GM18858 (cell line): ENCODE data around the gene SSRP1.
"Not testable (repeated sequence)": the region's sequence is repeated elsewhere in the genome, so short reads cannot be mapped to it uniquely, and the experiment has no call there.

Source experiments
- ATAC-seq: cut with Tn5 transposase; IDR thresholded peaks from one replicate; pipeline ENCODE4 v1.9.1; 2021; ENCODE audit not compliant: unreplicated experiment

SSRP1 gene

DNA sequence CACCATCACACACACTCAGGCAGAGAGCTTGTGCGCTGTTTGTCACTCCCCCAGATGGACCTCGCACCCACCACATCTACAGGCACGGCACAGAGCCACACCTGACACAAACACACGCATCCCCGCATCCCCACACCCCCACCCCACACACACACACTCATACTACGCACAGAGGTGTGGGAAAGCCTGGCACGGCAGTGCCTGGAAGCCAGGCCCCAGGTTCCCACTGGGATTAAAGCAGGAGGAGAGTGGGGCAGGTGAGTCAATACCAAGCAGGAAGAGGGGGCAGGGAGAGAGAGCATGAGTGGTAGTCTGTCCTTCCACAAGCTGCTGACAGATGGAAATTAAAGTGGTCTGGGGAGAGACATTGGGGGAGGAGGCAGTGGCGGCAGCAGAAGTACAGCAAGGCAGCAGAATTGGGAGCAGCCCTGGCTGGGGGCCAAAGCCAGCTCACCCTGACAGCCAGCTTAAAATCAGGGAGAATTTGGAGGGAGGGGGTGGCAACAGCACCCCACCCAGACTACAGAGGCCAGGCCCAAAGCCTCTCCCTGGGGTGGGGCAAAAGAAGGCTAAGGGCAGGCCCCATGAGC is 31.6 kb downstream of the SSRP1 start:
- ATAC-seq = no peak

- ATAC-seq = no peak
Observed at GRCh38 chr11:57303280-57303989, 32.3 kb downstream of the SSRP1 start.

GRCh38 chr11:57302489-57302888 is 33.2 kb downstream of the SSRP1 start:
- no peak for ATAC-seq

DNA sequence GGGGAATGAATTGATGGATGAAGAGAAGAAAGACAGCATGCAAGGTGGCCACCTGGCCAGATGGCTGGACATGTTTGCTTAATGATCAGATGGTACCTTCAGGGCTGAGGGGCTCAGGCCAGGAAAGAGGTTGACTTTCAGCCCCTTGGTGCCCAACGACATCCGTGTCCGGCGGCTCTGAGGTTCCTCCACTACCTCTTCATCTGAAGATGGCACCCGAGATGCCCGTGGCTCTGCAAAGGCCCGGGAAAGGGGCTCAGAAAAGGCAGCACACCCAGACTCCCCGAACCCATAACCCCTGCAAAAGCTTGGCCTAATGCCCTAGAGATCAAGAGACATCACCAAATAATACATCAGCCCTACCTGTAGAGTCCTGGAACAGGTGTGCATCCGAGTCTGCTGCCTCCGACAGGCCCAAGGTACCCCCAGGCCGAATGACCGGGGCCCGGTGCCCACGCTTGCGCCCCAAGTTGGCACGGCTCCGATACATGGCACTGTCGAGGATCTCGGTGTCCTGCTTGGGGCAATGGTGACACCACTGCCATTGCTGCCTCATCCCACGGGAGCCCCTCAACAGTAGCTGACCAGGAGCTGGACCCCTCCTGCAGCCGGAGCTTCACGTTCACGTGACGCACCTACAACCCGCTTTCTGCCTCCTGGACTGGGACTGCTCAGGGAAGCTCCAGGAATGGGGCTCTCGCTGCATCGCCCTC is 33.8 kb downstream of the SSRP1 start:
- ATAC-seq = no peak

DNA sequence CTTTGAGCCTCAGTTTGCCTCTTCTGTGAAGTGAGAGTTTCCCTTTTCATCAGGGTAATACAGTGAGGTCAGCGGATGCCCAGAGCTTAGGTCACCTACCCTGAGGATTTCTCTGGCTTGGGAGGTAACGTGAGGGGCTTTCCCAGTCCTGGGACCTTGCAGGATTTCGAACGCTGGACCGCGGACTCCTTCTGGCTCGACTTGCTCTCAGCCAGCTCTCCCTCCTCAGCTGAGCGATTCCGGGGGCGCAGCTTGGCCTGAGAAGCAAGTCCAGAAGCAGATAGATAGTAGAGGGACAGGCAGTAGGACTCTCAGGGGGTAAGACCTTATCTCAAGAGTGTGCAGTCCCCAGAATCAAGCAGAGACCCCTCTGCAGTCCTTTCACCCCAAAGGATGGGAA is 34.9 kb downstream of the SSRP1 start:
- no peak for ATAC-seq

- no peak for ATAC-seq
Observed at GRCh38 chr11:57299150-57299737, 36.4 kb downstream of the SSRP1 start.

- no peak for ATAC-seq
Observed at GRCh38 chr11:57297221-57297620, 38.5 kb downstream of the SSRP1 start.

- ATAC-seq = not testable (repeated sequence)
Observed at GRCh38 chr11:57296205-57296604, 39.5 kb downstream of the SSRP1 start.

DNA sequence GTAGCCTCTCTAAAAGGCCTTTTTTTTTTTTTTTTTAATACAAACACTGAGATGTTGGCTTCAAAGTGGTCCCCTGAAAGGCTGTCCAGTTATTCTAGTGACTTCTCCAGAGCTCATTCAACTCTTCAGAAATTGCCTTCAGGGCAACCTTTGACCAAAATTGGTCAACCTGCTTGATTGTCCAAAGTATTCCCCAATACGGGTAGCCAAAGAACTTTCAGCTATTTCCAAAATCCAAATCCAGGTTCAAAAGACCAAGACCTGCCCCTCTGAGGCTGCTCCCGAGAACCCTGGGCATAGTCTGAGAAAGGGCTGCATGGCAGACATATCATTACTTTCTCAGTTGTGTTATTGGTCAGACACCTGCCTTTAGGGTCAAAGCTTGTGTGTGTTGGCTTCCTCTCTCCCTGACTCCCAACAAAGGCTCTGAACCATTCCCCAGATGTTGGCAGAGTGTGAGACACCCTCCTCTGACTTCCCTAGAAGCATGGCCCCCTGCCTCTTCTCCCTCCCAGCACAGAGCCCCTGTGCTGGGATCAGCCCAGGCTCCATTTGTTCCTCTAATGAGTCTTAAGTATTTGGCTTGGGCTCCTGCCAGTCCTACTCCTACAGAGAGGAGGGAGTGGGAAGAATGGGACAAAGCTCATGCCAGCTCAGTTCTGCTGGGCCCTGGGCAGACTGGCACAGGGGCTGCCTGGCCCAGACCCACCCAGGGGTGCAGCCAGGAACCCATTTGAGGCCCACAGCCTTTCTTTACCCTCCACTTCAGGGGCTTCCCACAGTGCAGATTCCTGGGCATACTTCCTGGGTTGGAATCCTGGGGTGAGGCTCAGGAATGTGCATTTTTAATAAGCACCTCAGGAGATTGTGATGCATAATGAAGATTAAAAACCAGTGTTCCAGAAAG is 41.2 kb downstream of the SSRP1 start:
- ATAC-seq = no peak

DNA sequence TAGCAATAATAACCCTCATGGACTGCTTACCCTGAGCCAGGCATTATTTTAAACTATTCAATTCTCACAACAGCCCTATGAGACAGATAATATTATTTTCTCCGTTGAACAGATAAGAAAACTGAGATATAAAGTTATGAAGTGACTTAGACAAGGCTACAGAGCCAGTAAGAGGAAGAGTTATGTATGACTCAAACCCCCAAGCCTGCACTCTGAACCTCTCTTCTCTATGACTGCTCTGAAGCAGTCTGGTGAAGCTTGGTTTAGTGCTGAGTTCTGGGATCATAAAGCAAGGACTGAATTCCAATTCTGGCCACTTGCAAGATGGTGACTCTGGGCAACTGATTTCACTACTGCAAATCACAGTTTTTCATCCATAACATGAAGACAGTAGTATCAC is 45.4 kb downstream of the SSRP1 start:
- ATAC-seq = no peak

- ATAC-seq = no peak
Observed at GRCh38 chr11:57288771-57289579, 46.7 kb downstream of the SSRP1 start.

DNA sequence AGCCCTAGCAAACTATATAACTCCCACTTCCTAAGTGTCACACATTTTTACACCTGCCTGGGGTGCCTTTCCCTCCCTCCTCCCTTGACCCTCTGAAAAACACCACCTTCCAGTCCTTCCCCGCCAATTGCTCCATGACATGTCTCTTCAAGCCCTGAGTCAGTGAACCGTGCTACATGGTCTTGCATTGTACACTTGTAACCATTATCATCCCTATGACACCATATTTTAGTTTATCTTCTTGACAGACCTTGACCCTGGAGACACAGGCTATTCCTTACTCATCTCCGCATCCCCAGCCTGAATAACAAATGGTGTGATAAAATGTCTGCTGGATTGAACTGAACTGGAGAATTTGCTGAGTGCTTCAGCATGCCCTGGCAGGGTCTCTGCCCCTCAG is 47.8 kb downstream of the SSRP1 start:
- no peak for ATAC-seq

DNA sequence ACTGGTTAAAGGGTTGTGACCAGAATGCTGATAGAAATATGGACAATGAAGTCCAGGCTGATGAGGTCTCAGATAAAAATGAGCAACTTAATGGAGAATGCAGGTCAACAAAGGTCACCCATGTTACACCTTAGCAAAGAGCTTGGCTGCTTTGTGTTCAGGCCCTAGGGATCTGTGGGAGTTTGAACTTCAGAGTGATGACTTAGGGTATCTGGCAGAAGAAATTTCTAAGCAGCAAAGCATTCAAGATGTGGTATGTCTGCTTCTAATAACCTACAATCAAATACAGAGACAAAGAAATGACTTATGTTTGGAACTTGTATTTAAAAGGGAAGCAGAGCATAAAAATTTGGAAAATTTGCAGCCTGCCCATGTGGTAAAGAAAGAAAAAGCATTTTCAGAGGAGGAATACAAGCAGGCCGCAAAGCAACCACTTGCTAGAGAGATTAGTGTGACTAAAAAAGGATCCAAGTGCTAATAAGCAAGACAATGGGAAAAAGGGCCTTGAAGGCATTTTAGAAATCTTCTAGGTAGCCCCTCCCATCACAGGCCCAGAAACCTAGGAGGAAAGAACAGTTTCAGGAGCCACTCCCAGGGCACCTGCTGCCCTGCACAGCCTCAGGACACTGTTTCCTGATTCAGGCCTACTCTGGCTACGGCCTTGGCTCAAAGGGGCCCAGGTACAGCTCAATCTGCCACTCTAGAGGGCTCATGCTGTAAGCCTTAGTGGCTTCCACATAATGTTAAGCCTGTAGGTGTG is 52.3 kb downstream of the SSRP1 start:
- ATAC-seq = no peak

- not testable (repeated sequence) for ATAC-seq
Observed at GRCh38 chr11:57281546-57281945, 54.1 kb downstream of the SSRP1 start.

- ATAC-seq = no peak
Observed at GRCh38 chr11:57279116-57279515, 56.6 kb downstream of the SSRP1 start.

DNA sequence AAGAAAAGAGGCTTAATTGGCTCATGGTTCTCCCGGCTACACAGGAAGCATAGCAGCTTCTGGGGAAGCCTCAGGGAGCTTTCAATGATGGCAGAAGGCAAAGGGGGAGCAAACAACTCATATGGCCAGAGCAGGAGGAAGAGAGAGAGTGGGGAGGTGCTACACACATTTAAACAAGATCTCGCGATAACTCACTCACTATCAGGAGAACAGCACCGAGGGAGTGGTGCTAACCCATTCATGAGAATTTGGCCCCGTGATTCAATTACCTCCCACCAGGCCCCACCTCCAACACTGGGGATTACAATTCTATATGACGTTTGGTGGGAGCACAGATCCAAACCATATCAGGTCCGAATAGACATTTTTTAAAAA is 57.0 kb downstream of the SSRP1 start:
- ATAC-seq = no peak

- ATAC-seq = no peak
Observed at GRCh38 chr11:57277845-57278720, 57.6 kb downstream of the SSRP1 start.

DNA sequence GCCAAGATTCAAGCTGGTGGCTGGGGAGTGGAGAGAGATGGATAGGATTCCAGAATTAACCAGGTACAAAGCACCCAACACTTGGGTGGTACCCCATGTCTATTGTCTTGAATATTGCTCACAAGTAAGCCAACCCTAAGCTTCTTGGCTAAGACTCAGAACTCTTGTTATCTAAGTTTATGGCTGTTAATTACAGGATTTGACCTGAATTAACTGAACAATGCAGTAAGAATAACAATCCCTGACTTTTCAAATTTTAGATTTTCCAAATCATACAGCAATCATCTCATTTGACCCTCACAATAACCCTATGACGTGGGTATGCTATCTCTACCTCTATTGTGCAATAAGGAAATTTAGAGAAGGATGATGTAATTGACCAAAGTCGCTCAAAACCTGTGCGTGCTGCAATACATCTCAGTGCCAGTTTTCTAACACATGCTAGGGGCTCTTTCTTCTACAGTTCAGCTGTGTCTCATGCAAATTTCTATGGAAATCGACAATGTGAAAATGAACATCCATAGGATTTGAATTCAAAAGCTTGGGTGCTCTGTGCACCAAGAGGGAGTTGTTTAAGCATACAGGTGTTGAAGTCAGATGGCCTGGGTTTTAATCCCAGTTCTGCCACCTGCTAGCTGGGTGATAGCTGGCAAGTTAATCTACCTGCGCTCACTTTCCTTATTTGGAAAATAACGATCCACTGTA is 58.6 kb downstream of the SSRP1 start:
- ATAC-seq = no peak
